ENCODE data around the gene CNIH3.
"Not testable (repeated sequence)": the region's sequence is repeated elsewhere in the genome, so short reads cannot be mapped to it uniquely, and the experiment has no call there.

The CNIH3 gene

GRCh38 chr1:224675590-224675989, 59.5 kb downstream of the CNIH3 start:
- Histone ChIP-seq H3K4me3 (no peak overlapping the region), H3K9ac (ENCODE audit: insufficient read length) (no peak overlapping the region), H3K27ac (no peak overlapping the region), H3K9me3 (ENCODE audit: low read depth, low read length) (no peaks in the 10 kb centered on the region), H3K36me3 (ENCODE audit: insufficient read depth, low read length) (no peaks in the 10 kb centered on the region)
- TF ChIP-seq FOXP2 (optimal IDR thresholded peaks at IDR 0.05; ENCODE audit: control extremely low read depth, extremely low read length, insufficient read depth) (no peak), POLR2AphosphoS5 (IDR thresholded peaks at IDR 0.05; ENCODE audit: borderline replicate concordance, low read depth, low read length) (no peak), EZH2 (IDR thresholded peaks at IDR 0.05) (no peak)
- no peak for DNase-seq (ENCODE audit: low read depth, low spot score)

- DNase-seq (ENCODE audit: low read depth, low spot score): no peak
- Histone ChIP-seq H3K9ac (ENCODE audit: insufficient read length) (no peak overlapping the region), H3K9me3 (ENCODE audit: low read depth, low read length) (no peaks in the 10 kb centered on the region), H3K36me3 (ENCODE audit: insufficient read depth, low read length) (no peaks in the 10 kb centered on the region), H3K4me3 (no peak overlapping the region), H3K27ac (no peak overlapping the region)
- TF ChIP-seq FOXP2 (optimal IDR thresholded peaks at IDR 0.05; ENCODE audit: control extremely low read depth, extremely low read length, insufficient read depth) (no peak), EZH2 (IDR thresholded peaks at IDR 0.05) (no peak), POLR2AphosphoS5 (IDR thresholded peaks at IDR 0.05; ENCODE audit: borderline replicate concordance, low read depth, low read length) (no peak)
Observed at GRCh38 chr1:224676551-224676950, 60.4 kb downstream of the CNIH3 start.

DNA sequence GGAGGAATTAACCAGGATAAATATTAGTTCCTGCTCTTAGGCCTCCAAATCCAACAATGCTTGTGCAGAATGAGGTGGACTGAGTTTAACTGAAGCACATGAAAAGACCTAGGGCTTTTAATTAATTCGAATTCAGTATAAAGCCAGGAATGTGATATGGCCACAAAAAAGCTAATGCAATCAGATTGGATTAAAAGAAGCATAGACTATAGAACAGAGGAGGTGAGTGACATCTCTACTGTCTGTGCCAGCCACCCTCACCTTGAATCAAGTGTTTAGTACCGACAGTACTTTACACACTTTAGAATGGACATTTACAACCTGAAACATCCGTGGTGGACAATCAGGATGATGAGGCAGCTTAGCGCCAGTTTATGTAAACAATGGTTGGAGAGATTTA, 62.1 kb downstream of the CNIH3 start:
- DNase-seq (ENCODE audit: low read depth, low spot score): no peak
- Histone ChIP-seq H3K9ac (ENCODE audit: insufficient read length) (no peak overlapping the region), H3K27ac (no peak overlapping the region), H3K9me3 (ENCODE audit: low read depth, low read length) (no peaks in the 10 kb centered on the region), H3K4me3 (no peak overlapping the region), H3K36me3 (ENCODE audit: insufficient read depth, low read length) (no peaks in the 10 kb centered on the region)
- TF ChIP-seq POLR2AphosphoS5 (IDR thresholded peaks at IDR 0.05; ENCODE audit: borderline replicate concordance, low read depth, low read length): no peak
- TF ChIP-seq FOXP2 (optimal IDR thresholded peaks at IDR 0.05; ENCODE audit: control extremely low read depth, extremely low read length, insufficient read depth): no peak
- no peak for TF ChIP-seq EZH2 (IDR thresholded peaks at IDR 0.05)

DNA sequence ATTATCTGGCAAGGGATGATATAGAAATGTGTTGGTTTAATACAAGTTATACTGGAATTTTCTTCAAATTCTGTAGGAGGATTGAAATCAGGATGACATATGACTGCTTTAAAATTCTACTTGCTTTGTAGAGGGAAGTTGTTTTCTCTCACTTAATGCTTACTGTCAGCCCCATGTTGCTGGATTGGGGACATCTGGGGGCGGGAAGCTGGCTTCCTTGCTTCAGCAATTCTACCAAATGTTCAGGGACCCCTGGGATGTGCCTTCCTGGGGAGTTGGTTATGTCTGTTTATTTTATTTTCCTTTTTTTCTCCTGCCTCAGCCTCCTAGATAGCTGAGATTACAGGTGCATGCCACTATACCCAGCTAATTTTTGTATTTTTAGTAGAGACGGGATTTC, 63.5 kb downstream of the CNIH3 start:
- Histone ChIP-seq H3K4me3 (no peak overlapping the region), H3K9me3 (ENCODE audit: low read depth, low read length) (no peaks in the 10 kb centered on the region), H3K36me3 (ENCODE audit: insufficient read depth, low read length) (no peaks in the 10 kb centered on the region), H3K9ac (ENCODE audit: insufficient read length) (no peak overlapping the region), H3K27ac (no peak overlapping the region)
- TF ChIP-seq EZH2 (IDR thresholded peaks at IDR 0.05) (no peak), POLR2AphosphoS5 (IDR thresholded peaks at IDR 0.05; ENCODE audit: borderline replicate concordance, low read depth, low read length) (no peak), FOXP2 (optimal IDR thresholded peaks at IDR 0.05; ENCODE audit: control extremely low read depth, extremely low read length, insufficient read depth) (no peak)
- no peak for DNase-seq (ENCODE audit: low read depth, low spot score)

- TF ChIP-seq EZH2 (IDR thresholded peaks at IDR 0.05): no peak
- TF ChIP-seq POLR2AphosphoS5 (IDR thresholded peaks at IDR 0.05; ENCODE audit: borderline replicate concordance, low read depth, low read length): no peak
- TF ChIP-seq FOXP2 (optimal IDR thresholded peaks at IDR 0.05; ENCODE audit: control extremely low read depth, extremely low read length, insufficient read depth): no peak
- no peak overlapping the region for H3K27ac ChIP-seq
- no peak overlapping the region for H3K9ac ChIP-seq (ENCODE audit: insufficient read length)
- no peaks in the 10 kb centered on the region for H3K36me3 ChIP-seq (ENCODE audit: insufficient read depth, low read length)
- no peaks in the 10 kb centered on the region for H3K9me3 ChIP-seq (ENCODE audit: low read depth, low read length)
- DNase-seq (ENCODE audit: low read depth, low spot score): no peak
- H3K4me3 ChIP-seq: no peak overlapping the region
Observed at GRCh38 chr1:224681816-224682215, 65.7 kb downstream of the CNIH3 start.

DNA sequence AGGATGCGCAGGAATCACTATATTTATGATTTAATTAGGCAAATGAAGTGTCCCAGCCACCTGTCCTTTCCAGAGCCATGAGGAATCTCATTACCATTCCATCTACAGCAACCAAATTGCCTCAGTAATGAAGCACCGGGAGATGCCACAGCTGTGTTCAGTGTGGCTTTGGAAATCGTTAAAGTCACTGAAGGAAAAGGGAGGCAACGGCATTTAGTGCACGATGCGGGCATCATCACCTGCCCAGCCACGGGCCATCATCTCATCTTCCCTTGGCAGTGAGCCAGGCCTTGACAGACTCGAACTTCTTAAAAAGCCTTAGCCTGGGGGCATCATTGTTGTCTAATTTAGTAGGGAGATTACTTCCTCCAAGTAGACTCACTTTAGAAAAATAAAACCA, 67.8 kb downstream of the CNIH3 start:
- Histone ChIP-seq H3K9ac (ENCODE audit: insufficient read length) (no peak overlapping the region), H3K4me3 (no peak overlapping the region), H3K36me3 (ENCODE audit: insufficient read depth, low read length) (no peaks in the 10 kb centered on the region), H3K9me3 (ENCODE audit: low read depth, low read length) (no peaks in the 10 kb centered on the region), H3K27ac (no peak overlapping the region)
- TF ChIP-seq EZH2 (IDR thresholded peaks at IDR 0.05) (no peak), FOXP2 (optimal IDR thresholded peaks at IDR 0.05; ENCODE audit: control extremely low read depth, extremely low read length, insufficient read depth) (no peak), POLR2AphosphoS5 (IDR thresholded peaks at IDR 0.05; ENCODE audit: borderline replicate concordance, low read depth, low read length) (no peak)
- DNase-seq (ENCODE audit: low read depth, low spot score): no peak

DNA sequence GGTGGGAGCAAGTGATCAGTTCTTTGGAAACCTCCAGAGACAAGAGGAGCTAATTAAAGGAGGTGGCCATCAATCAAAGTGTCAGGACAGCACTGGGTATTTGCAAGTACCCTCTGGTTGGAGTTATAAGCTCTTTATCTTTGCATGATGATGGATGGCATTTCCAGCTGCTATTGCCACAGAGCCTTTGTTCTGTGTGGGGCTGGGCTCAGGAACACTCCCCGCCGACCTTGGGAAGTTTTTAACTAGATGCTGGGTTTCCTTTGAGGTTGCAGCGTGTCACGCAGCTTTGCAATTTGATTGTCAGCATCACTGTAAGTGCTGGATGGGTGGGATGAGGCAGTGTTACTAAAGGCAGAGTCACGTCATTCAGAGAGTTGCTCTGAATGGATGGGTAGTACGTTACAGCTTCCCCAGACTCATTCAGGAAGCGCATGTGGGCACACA, 68.9 kb downstream of the CNIH3 start:
- Histone ChIP-seq H3K36me3 (ENCODE audit: insufficient read depth, low read length) (no peaks in the 10 kb centered on the region), H3K4me3 (no peak overlapping the region), H3K9ac (ENCODE audit: insufficient read length) (no peak overlapping the region), H3K9me3 (ENCODE audit: low read depth, low read length) (no peaks in the 10 kb centered on the region), H3K27ac (no peak overlapping the region)
- no peak for DNase-seq (ENCODE audit: low read depth, low spot score)
- TF ChIP-seq POLR2AphosphoS5 (IDR thresholded peaks at IDR 0.05; ENCODE audit: borderline replicate concordance, low read depth, low read length) (no peak), EZH2 (IDR thresholded peaks at IDR 0.05) (no peak), FOXP2 (optimal IDR thresholded peaks at IDR 0.05; ENCODE audit: control extremely low read depth, extremely low read length, insufficient read depth) (no peak)

DNA sequence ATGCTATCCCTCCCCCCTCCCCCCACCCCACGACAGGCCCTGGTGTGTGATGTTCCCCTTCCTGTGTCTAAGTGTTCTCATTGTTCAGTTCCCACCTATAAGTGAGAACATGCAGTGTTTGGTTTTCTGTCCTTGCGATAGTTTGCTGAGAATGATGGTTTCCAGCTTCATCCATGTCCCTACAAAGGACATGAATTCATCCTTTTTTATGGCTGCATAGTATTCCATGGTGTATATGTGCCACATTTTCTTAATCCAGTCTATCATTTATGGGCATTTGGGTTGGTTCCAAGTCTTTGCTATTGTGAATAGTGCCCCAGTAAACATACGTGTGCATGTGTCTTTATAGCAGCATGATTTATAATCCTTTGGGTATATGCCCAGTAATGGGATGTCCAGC, 70.0 kb downstream of the CNIH3 start:
- not testable (repeated sequence) for H3K9ac ChIP-seq (ENCODE audit: insufficient read length); H3K36me3 ChIP-seq (ENCODE audit: insufficient read depth, low read length); DNase-seq (ENCODE audit: low read depth, low spot score); H3K9me3 ChIP-seq (ENCODE audit: low read depth, low read length); H3K4me3 ChIP-seq; H3K27ac ChIP-seq

DNA sequence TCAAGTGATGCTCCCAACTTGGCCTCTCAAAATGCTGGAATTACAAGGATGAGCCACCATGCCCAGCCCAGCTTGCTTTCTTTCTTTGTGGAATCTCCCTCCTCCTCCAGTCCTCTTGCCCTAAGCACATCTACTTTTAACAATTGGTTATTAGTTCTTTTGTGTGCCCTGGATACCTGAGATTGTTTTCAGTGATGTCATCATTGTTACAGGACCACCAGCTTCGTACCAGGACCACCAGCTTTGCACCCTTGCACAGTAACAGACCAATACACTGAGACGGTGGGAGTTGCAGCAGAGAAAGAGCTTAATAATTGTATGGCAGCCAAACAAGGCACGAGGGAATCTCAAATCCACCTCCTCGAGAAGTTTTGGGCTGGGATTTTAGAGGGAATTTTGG, 71.3 kb downstream of the CNIH3 start:
- TF ChIP-seq POLR2AphosphoS5 (IDR thresholded peaks at IDR 0.05; ENCODE audit: borderline replicate concordance, low read depth, low read length) (no peak), FOXP2 (optimal IDR thresholded peaks at IDR 0.05; ENCODE audit: control extremely low read depth, extremely low read length, insufficient read depth) (no peak), EZH2 (IDR thresholded peaks at IDR 0.05) (no peak)
- H3K9me3 ChIP-seq (ENCODE audit: low read depth, low read length): no peaks in the 10 kb centered on the region

More for the DNA sequence above, 71.3 kb downstream of the CNIH3 start:
- no peaks in the 10 kb centered on the region for H3K36me3 ChIP-seq (ENCODE audit: insufficient read depth, low read length)
- no peak overlapping the region for H3K9ac ChIP-seq (ENCODE audit: insufficient read length)
- no peak overlapping the region for H3K27ac ChIP-seq
- no peak for DNase-seq (ENCODE audit: low read depth, low spot score)
- no peak overlapping the region for H3K4me3 ChIP-seq

All from SK-N-MC (cell line).